SU-DHL-6 (cell line): ENCODE results near the gene MGAT1.
"Not testable (repeated sequence)": the region's sequence is repeated elsewhere in the genome, so short reads cannot be mapped to it uniquely, and the experiment has no call there.

ENCODE experiments used
- H2AFZ ChIP-seq: fragments of 200-600 bp; sonication (generic); 2 replicates; pipeline ENCODE4 v1.6.1; 2014; ENCODE audit warnings: low read depth, mild to moderate bottlenecking, moderate library complexity, mixed read lengths, antibody characterized with exemption, low read length; ENCODE audit not compliant: severe bottlenecking
- H3F3A ChIP-seq: fragments of 200-600 bp; shearing (Covaris generic); 2 replicates; pipeline ENCODE4 v1.6.0; 2016; ENCODE audit warnings: antibody characterized with exemption, mild to moderate bottlenecking; ENCODE audit not compliant: insufficient read depth
- H3K27ac ChIP-seq: fragments of 200-600 bp; sonication (generic); 2 replicates; pipeline ENCODE4 v1.5.1; 2016; ENCODE audit warnings: low read depth, mild to moderate bottlenecking, low read length, moderate library complexity, mixed read lengths
- H3K27me3 ChIP-seq: fragments of 200-600 bp; sonication (generic), shearing (Covaris generic); 2 replicates; pipeline ENCODE4 v1.6.0; 2014; ENCODE audit warnings: mild to moderate bottlenecking, low read length
- H3K36me3 ChIP-seq: fragments of 200-600 bp; sonication (generic); 2 replicates; pipeline ENCODE4 v1.6.1; 2014; ENCODE audit warnings: mild to moderate bottlenecking, low read length, mixed read lengths
- H3K4me2 ChIP-seq: fragments of 300-600, 200-600 bp; shearing (Covaris generic), sonication (generic); 2 replicates; pipeline ENCODE4 v1.6.0; 2014; ENCODE audit warnings: low read length, low read depth, mild to moderate bottlenecking; ENCODE audit not compliant: poor library complexity, severe bottlenecking
- H3K4me3 ChIP-seq: fragments of 200-600 bp; sonication (generic); 2 replicates; pipeline ENCODE4 v1.5.1; 2014; ENCODE audit warnings: antibody characterized with exemption, low read length, mild to moderate bottlenecking, mixed read lengths; ENCODE audit not compliant: insufficient read depth, poor library complexity, severe bottlenecking
- H3K79me2 ChIP-seq: fragments of 200-600 bp; sonication (generic); 2 replicates; pipeline ENCODE4 v1.6.1; 2014; ENCODE audit warnings: mild to moderate bottlenecking, low read length, moderate library complexity; ENCODE audit not compliant: insufficient read depth
- H3K9ac ChIP-seq: fragments of 200-600 bp; sonication (generic); 2 replicates; pipeline ENCODE4 v1.7.0; 2014; ENCODE audit warnings: mild to moderate bottlenecking, low read length
- H3K9me2 ChIP-seq: fragments of 200-600 bp; sonication (generic); replicated peaks from 2 replicates; pipeline ENCODE4 v1.6.1; 2014; ENCODE audit warnings: low read length; ENCODE audit not compliant: insufficient read depth
- H3K9me3 ChIP-seq: fragments of 200-600 bp; sonication (generic); 2 replicates; pipeline ENCODE4 v1.6.1; 2014; ENCODE audit warnings: low read length, mixed read lengths; ENCODE audit not compliant: insufficient read depth
- H4K20me1 ChIP-seq: fragments of 200-600 bp; sonication (generic); 2 replicates; pipeline ENCODE4 v1.6.1; 2014; ENCODE audit warnings: low read depth, mild to moderate bottlenecking, antibody characterized with exemption, low read length, moderate library complexity, mixed read lengths
- EZH2phosphoT487 ChIP-seq: fragments of 200-600 bp; sonication (generic), shearing (Covaris generic); conservative IDR thresholded peaks from 2 replicates; pipeline ENCODE4 v1.6.1; 2018; ENCODE audit warnings: mild to moderate bottlenecking, antibody characterized with exemption, low read length, moderate library complexity, mixed read lengths
- TF ChIP-seq, protein P1 (sequence below): fragments of 200-600 bp; sonication (generic); IDR thresholded peaks from one replicate; pipeline ENCODE4 v1.5.1; 2017; ENCODE audit warnings: antibody characterized with exemption, mild to moderate bottlenecking, low read length, moderate library complexity; ENCODE audit not compliant: insufficient read depth, poor library complexity, severe bottlenecking

Gene MGAT1

DNA sequence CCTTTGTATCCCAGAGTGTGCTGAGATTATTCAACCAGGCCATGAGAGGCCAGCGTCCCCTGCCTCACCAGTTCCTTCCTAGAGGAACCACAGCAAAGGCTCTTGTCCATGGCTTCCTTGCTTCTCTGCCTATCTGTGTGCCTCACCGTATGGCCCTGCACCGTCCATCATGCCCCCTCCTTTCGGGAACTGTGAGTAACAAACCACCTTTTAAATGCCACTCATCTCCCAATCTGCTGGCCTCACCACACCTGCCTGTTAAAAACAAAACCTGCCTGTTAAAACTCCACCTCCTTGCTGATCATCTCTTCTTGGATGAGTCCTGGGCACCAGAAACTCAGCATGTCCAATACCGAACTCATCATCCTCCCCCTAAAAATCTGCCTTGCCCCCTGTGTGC lies 58.4 kb downstream of the MGAT1 start:
- no peaks in the 10 kb centered on the region for H3K9me2 ChIP-seq
- no peaks in the 10 kb centered on the region for H3K36me3 ChIP-seq
- no peak overlapping the region for H3K27ac ChIP-seq
- no peak overlapping the region for H3K9ac ChIP-seq
- H4K20me1 ChIP-seq, result no peaks in the 10 kb centered on the region
- TF ChIP-seq, protein P1, sequence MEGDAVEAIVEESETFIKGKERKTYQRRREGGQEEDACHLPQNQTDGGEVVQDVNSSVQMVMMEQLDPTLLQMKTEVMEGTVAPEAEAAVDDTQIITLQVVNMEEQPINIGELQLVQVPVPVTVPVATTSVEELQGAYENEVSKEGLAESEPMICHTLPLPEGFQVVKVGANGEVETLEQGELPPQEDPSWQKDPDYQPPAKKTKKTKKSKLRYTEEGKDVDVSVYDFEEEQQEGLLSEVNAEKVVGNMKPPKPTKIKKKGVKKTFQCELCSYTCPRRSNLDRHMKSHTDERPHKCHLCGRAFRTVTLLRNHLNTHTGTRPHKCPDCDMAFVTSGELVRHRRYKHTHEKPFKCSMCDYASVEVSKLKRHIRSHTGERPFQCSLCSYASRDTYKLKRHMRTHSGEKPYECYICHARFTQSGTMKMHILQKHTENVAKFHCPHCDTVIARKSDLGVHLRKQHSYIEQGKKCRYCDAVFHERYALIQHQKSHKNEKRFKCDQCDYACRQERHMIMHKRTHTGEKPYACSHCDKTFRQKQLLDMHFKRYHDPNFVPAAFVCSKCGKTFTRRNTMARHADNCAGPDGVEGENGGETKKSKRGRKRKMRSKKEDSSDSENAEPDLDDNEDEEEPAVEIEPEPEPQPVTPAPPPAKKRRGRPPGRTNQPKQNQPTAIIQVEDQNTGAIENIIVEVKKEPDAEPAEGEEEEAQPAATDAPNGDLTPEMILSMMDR, result no peak
- no peak for TF ChIP-seq EZH2phosphoT487
- no peaks in the 10 kb centered on the region for H3F3A ChIP-seq
- no peaks in the 10 kb centered on the region for H3K27me3 ChIP-seq
- H3K9me3 ChIP-seq, result no peaks in the 10 kb centered on the region
- H3K79me2 ChIP-seq, result no peaks in the 10 kb centered on the region
- H3K4me3 ChIP-seq, result no peak overlapping the region
- H2AFZ ChIP-seq, result no peak overlapping the region
- no peak overlapping the region for H3K4me2 ChIP-seq

DNA sequence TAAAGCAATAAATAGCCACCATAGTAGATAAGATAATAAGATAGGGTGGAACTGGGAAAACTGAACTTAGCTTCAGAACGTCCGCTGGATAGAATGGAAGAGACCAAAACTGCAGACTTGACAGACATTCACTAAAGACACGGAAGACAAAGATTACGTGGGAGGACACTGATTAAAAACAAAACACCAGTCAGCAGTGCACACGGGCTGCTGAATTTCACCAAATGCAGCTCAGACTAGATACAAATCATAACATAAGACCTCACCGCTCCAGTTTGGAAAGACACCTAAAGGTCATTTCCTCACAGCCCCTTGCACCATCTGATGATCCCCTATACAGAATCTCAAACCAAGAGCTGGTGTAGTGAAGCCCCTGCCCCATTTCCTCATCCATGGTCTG lies 59.9 kb downstream of the MGAT1 start:
- Histone ChIP-seq H3K27ac (no peak overlapping the region), H3F3A (no peaks in the 10 kb centered on the region), H2AFZ (no peak overlapping the region), H3K9me3 (no peaks in the 10 kb centered on the region), H3K27me3 (no peaks in the 10 kb centered on the region), H3K4me3 (no peak overlapping the region), H3K9ac (no peak overlapping the region), H3K9me2 (no peaks in the 10 kb centered on the region), H3K4me2 (no peak overlapping the region), H3K36me3 (no peaks in the 10 kb centered on the region), H4K20me1 (no peaks in the 10 kb centered on the region), H3K79me2 (no peaks in the 10 kb centered on the region)
- TF ChIP-seq EZH2phosphoT487, result no peak
- TF ChIP-seq, protein P1, result no peak

DNA sequence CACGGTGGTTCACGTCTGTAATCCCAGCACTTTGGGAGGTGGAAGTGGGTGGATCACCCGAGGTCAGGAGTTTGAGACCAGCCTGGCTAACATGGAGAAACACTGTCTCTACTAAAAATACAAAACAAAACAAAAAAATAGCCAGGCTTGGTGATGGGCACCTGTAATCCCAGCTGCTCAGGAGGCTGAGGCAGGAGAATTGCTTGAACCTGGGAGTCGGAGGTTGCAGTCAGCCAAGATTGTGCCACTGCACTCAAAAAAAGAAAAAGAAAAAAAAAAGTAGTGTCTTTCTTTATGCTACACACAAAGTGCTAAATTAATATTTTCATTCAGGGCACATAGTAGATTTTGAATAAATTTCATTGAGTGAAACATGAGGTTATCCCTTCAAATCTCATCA lies 61.7 kb downstream of the MGAT1 start:
- not testable (repeated sequence) for H3K9ac ChIP-seq, H3F3A ChIP-seq, H3K27me3 ChIP-seq, H3K27ac ChIP-seq, H4K20me1 ChIP-seq, H3K9me2 ChIP-seq, H2AFZ ChIP-seq, H3K79me2 ChIP-seq, H3K9me3 ChIP-seq, H3K4me2 ChIP-seq, H3K4me3 ChIP-seq, H3K36me3 ChIP-seq

DNA sequence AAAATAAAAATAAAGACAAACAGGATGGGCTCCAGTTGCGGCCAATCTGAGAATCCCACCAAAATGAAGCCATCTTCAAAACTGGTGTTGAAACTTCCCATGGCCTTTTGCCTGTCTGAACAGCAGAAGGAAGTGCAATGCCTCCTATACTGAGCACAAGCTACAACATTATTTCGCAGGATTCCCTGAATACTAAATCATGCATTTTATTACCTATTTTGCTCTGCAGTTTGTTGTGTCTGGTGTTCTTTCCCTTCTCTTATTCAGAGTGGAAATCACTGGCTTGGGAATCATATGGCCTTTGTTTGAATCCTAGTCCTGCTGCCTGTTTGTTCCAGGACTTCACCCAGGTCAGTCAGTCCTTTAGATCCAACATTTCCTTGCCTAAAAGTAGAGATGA lies 62.6 kb downstream of the MGAT1 start, which contains the start of gene OR2Y1:
Gene OR2Y1, minus strand, starts transcription at position 101 of the 400 bp plus-strand sequence. Its CDS starts 0 bp downstream, at position 101.
- Histone ChIP-seq H3K27ac (no peak within 1 kb of the TSS), H4K20me1 (no peaks in the 10 kb centered on the region), H3K4me3 (no peak within 1 kb of the TSS), H3K9me2 (no peaks in the 10 kb centered on the region), H3K27me3 (no peaks in the 10 kb centered on the region), H3K9ac (no peak within 1 kb of the TSS), H3K36me3 (no peaks in the 10 kb centered on the region), H3K4me2 (no peak within 1 kb of the TSS), H3K79me2 (no peaks in the 10 kb centered on the region), H3K9me3 (no peaks in the 10 kb centered on the region), H3F3A (no peaks in the 10 kb centered on the region), H2AFZ (no peak within 1 kb of the TSS)
- no peak for TF ChIP-seq EZH2phosphoT487
- TF ChIP-seq, protein P1, result no peak
